Psoas muscle (tissue), 8 donors: ENCODE results near the gene THEMIS. TPM values are rescaled to one million over a fixed set of nuclear protein-coding genes. Genes with fewer than 3 reads are reported as not detected.

ENCODE experiments used
- ATAC-seq, 4 donors: fragments of 200-7000 bp; cut with Tn5 transposase; one replicate each; pipeline ENCODE4 v1.9.1; 2020; ENCODE audit warnings: moderate library complexity in 3 of 4, mild to moderate bottlenecking in 2 of 4
- DNase-seq, 2 donors: peaks; one replicate each; pipeline ENCODE4 v3.0.0-alpha.2; 2020
- H3K27ac ChIP-seq: fragments of 200-600 bp; one replicate; pipeline ENCODE4 v1.8.0; 2022
- H3K27me3 ChIP-seq, 3 donors: fragments of 200-600 bp in 1 of 3; one replicate each; pipeline versions ENCODE4 v1.6.1 to v1.8.0; 2013 to 2022; ENCODE audit warnings: low read length in 2 of 3, mild to moderate bottlenecking in 2 of 3, moderate library complexity in 1 of 3; ENCODE audit not compliant: insufficient read depth in 3 of 3
- H3K36me3 ChIP-seq, 2 donors: fragments of 200-600 bp in 1 of 2; one replicate each; pipeline versions ENCODE4 v1.6.1 to v1.8.0; 2013 to 2022; ENCODE audit warnings: low read depth in 1 of 2, mild to moderate bottlenecking in 1 of 2, moderate library complexity in 1 of 2; ENCODE audit not compliant: insufficient read depth in 1 of 2
- H3K4me1 ChIP-seq: fragments of 200-600 bp; one replicate; pipeline ENCODE4 v1.8.0; 2022
- H3K4me3 ChIP-seq: fragments of 200-600 bp; one replicate; pipeline ENCODE4 v1.8.0; 2022; ENCODE audit warnings: mild to moderate bottlenecking
- H3K9me3 ChIP-seq: fragments of 200-600 bp; one replicate; pipeline ENCODE4 v1.8.0; 2022
- CTCF ChIP-seq: fragments of 200-600 bp; IDR thresholded peaks from one replicate; pipeline ENCODE4 v1.8.0; 2022; ENCODE audit warnings: antibody characterized with exemption
- WGBS, 3 donors: extraction: QIAGEN DNeasy Blood & Tissue Kit; methylation state at CpG; one replicate each; pipeline versions ENCODE4 v1.1.6 to v1.1.7; 2013; 5-methylcytosine and 5-hydroxymethylcytosine counted together
- intact Hi-C, 2 donors: fragments of 100-400 bp; cut with DNase I; formaldehyde crosslinking; loops; one replicate each; pipeline versions ENCODE4 v1.11.0 to v1.14.2; 2022
- polyA plus RNA-seq, 3 donors: library from polyadenylated mRNA; stranded (reverse); fragments of 200-250 nt; gene quantifications; one replicate each; pipeline ENCODE4 v1.2.3, GENCODE V29; 2013
- total RNA-seq, 4 donors: library from RNA; stranded (reverse); fragmentation: NEBNext Ultra II Directional in 2 of 4; extraction: Animal tissue kit (Norgen Biotek cat#: 25700) in 2 of 4; gene quantifications; one replicate each; pipeline versions ENCODE4 v1.2.1 to v1.2.4, GENCODE V29; 2021 to 2023
- donor health status: healthy with polysubstance abuse.
- donor health status: DM: no; HTN: no; CAD: no; lungs with moderate emphysema.
- donor health status: Bipolar disorder and iron deficiency.
- donor health status: healthy.
- donor health status: DM: yes; HTN: yes; CAD: no.
- donor health status: DM: no; HTN: no; CAD: no.
- donor health status: DM: no; HTN: no; CAD: no.
- donor health status: DM: yes; HTN: yes; CAD: no.

The THEMIS gene
- total and polyA plus RNA-seq, 7 donors, result 0.04 to 0.61 (median 0.17) TPM; not detected in 3

GRCh38 chr6:127902933-127903332, 2.1 kb upstream of the THEMIS start:
- Histone ChIP-seq H3K36me3 (no peaks in the 10 kb centered on the region), H3K9me3 (no peaks in the 10 kb centered on the region), H3K4me1 (peaks cover 5% of the 10 kb centered on the region), H3K4me3 (no peak overlapping the region), H3K27ac (no peak overlapping the region), H3K27me3 (no peaks in the 10 kb centered on the region)
- WGBS, 3 donors, result 91 to 93% (median 91%) methylated on average over 8 of the region's 8 CpGs
- intact Hi-C loops, result no loop called here
- DNase-seq, result no peak
- TF ChIP-seq CTCF, result no peak
- ATAC-seq, result no peak

GRCh38 chr6:127897484-127897883, 3.4 kb downstream of the THEMIS start:
- no peak for TF ChIP-seq CTCF
- Histone ChIP-seq H3K36me3 (no peaks in the 10 kb centered on the region), H3K4me3 (no peak overlapping the region), H3K9me3 (no peaks in the 10 kb centered on the region), H3K27ac (no peak overlapping the region), H3K4me1 (no peaks in the 10 kb centered on the region), H3K27me3 (no peaks in the 10 kb centered on the region)
- 70 to 86% (median 73%) methylated on average over 2 of the region's 2 CpGs for WGBS, 3 donors
- intact Hi-C loops, result no loop called here
- ATAC-seq (no peak), DNase-seq (no peak)

- intact Hi-C loops, result no loop called here
- Histone ChIP-seq H3K27ac (no peak overlapping the region), H3K36me3 (no peaks in the 10 kb centered on the region), H3K9me3 (no peaks in the 10 kb centered on the region), H3K4me3 (no peak overlapping the region), H3K4me1 (no peaks in the 10 kb centered on the region), H3K27me3 (no peaks in the 10 kb centered on the region)
- 60 to 72% (median 72%) methylated on average over 1 of the region's 1 CpG for WGBS, 3 donors
- no peak for DNase-seq
- TF ChIP-seq CTCF, result no peak
- ATAC-seq, result no peak
Observed at GRCh38 chr6:127894051-127894450, 6.8 kb downstream of the THEMIS start.

- DNase-seq (no peak), ATAC-seq (no peak)
- no peaks in the 10 kb centered on the region for H3K9me3 ChIP-seq
- 74 to 81% (median 76%) methylated on average over 6 of the region's 6 CpGs for WGBS, 3 donors
- H3K27me3 ChIP-seq, result no peaks in the 10 kb centered on the region
- H3K27ac ChIP-seq, result no peak overlapping the region
- no peak for TF ChIP-seq CTCF
- no peak overlapping the region for H3K4me3 ChIP-seq
- H3K36me3 ChIP-seq, result no peaks in the 10 kb centered on the region
- intact Hi-C loops, result no loop called here
- no peaks in the 10 kb centered on the region for H3K4me1 ChIP-seq
Observed at GRCh38 chr6:127893541-127893940, 7.3 kb downstream of the THEMIS start.

GRCh38 chr6:127891731-127892326, 9.0 kb downstream of the THEMIS start:
- Histone ChIP-seq H3K4me1 (no peaks in the 10 kb centered on the region), H3K4me3 (no peak overlapping the region), H3K9me3 (no peaks in the 10 kb centered on the region), H3K27ac (no peak overlapping the region), H3K27me3 (no peaks in the 10 kb centered on the region), H3K36me3 (no peaks in the 10 kb centered on the region)
- WGBS, 3 donors, result 85 to 92% (median 90%) methylated on average over 3 of the region's 3 CpGs
- DNase-seq (no peak), ATAC-seq (no peak)
- intact Hi-C loops, result loop anchor here in 1 of 2 donors (1.0 kb wide), 1 partner anchor 8 kb away; no protein-coding TSS in a partner anchor
- no peak for TF ChIP-seq CTCF
